MCF 10A (cell line): ENCODE data around the gene PUS10. TPM values are rescaled to one million over a fixed set of nuclear protein-coding genes. Genes with fewer than 3 reads are reported as not detected.

ENCODE experiments used
- BruUV-seq: library from RNA; stranded (reverse); fragments of 400-500 nt; replicated peaks from 2 replicates; lab custom pipeline; 2021; lab: Mats Ljungman, UMichigan
- CTCF ChIA-PET: fragments of 300-600 bp; sonication (Branson Sonifier 250); formaldehyde crosslinking; extraction: SDS; loops from one replicate; lab custom pipeline; 2021; ENCODE audit warnings: antibody characterized with exemption, inconsistent platforms; lab: Yijun Ruan, JAX
- POLR2A ChIA-PET: fragments of 300-600, 350-650 bp; sonication (Branson Sonifier 250); formaldehyde crosslinking; extraction: SDS; loops from one replicate; lab custom pipeline; 2020; ENCODE audit warnings: antibody characterized with exemption, inconsistent platforms; lab: Yijun Ruan, JAX
- DNase-seq: peaks from one replicate; pipeline ENCODE4 v3.0.0-alpha.2; 2018; ENCODE audit not compliant: unreplicated experiment
- H3K27ac Mint-ChIP-seq: one replicate; pipeline ENCODE4 v1.8.0; 2022; ENCODE audit warnings: mild to moderate bottlenecking, low read depth, mixed read lengths; ENCODE audit not compliant: unreplicated experiment
- H3K27me3 Mint-ChIP-seq: one replicate; pipeline ENCODE4 v1.8.0; 2022; ENCODE audit warnings: mixed read lengths; ENCODE audit not compliant: insufficient read depth, unreplicated experiment
- H3K36me3 Mint-ChIP-seq: one replicate; pipeline ENCODE4 v1.8.0; 2022; ENCODE audit warnings: mild to moderate bottlenecking, moderate library complexity, mixed read lengths; ENCODE audit not compliant: insufficient read depth, unreplicated experiment
- H3K4me1 Mint-ChIP-seq: one replicate; pipeline ENCODE4 v1.8.0; 2022; ENCODE audit warnings: mixed read lengths; ENCODE audit not compliant: insufficient read depth, unreplicated experiment
- H3K4me3 Mint-ChIP-seq: one replicate; pipeline ENCODE4 v1.8.0; 2022; ENCODE audit warnings: mild to moderate bottlenecking, moderate library complexity, mixed read lengths; ENCODE audit not compliant: unreplicated experiment
- H3K9me3 Mint-ChIP-seq: one replicate; pipeline ENCODE4 v1.8.0; 2022; ENCODE audit warnings: mixed read lengths; ENCODE audit not compliant: unreplicated experiment
- CTCF ChIP-seq: fragments of 200-600 bp; IDR thresholded peaks from one replicate; pipeline ENCODE4 v1.8.0; 2022; ENCODE audit warnings: antibody characterized with exemption, mild to moderate bottlenecking; ENCODE audit not compliant: unreplicated experiment
- intact Hi-C: fragments of 100-400 bp; cut with micrococcal nuclease; formaldehyde crosslinking; loops from 2 replicates; pipeline ENCODE4 v1.14.1; 2022
- total RNA-seq: library from RNA; stranded (reverse); gene quantifications from 2 replicates; pipeline ENCODE4 v1.2.3, GENCODE V29; 2022

Gene PUS10
- total RNA-seq, 1 experiment from 2014 or later, result 5.0 TPM

GRCh38 chr2:60898567-60898966, 119.5 kb downstream of the PUS10 start:
- intact Hi-C loops, result no loop called here
- no TSS peak for BruUV-seq
- H3K4me3 Mint-ChIP-seq, result no peak overlapping the region
- no peak for DNase-seq
- H3K27ac Mint-ChIP-seq, result no peak overlapping the region
- H3K9me3 Mint-ChIP-seq, result no peaks in the 10 kb centered on the region
- no peaks in the 10 kb centered on the region for H3K27me3 Mint-ChIP-seq
- no peak for TF ChIP-seq CTCF
- POLR2A ChIA-PET, result interaction anchor here (1.0 to 2.5 kb wide), 5 partner anchors 12 to 59 kb away, joined by 3 to 9 read pairs (median 6); partner anchors contain the start of gene REL
- H3K36me3 Mint-ChIP-seq, result peaks cover 96% of the 10 kb centered on the region
- CTCF ChIA-PET, result interaction anchor here (0.6 to 0.7 kb wide), 3 partner anchors 11 to 191 kb away, joined by 3 to 4 read pairs (median 3); no protein-coding TSS in a partner anchor
- H3K4me1 Mint-ChIP-seq, result peaks cover 9% of the 10 kb centered on the region

Other genes with a start within 250 kb of the PUS10 start
- 11.3 and 12.6 TPM in 2 replicates for gene REL, start 136.7 kb downstream of the PUS10 start, total RNA-seq
- gene PEX13, start 535 bp downstream of the PUS10 start, total RNA-seq, result 18.5 and 18.6 TPM in 2 replicates
- 5.2 and 8.3 TPM in 2 replicates for gene SANBR, start 47.6 kb upstream of the PUS10 start, total RNA-seq
- gene C2orf74, start 143.9 kb upstream of the PUS10 start, total RNA-seq, result 24.8 and 29.7 TPM in 2 replicates